ENCODE measurements around the gene LEPR.

GRCh38 chr1:65449214-65449823, 28.9 kb downstream of the LEPR start:
- TF ChIP-seq CTCF (IDR thresholded peaks at IDR 0.05; ENCODE audit: low read length) (no peak), EZH2 (IDR thresholded peaks at IDR 0.05; ENCODE audit: borderline replicate concordance, low read length) (no peak)
